Measurements from ENCODE around the gene GTF3A.
"Not testable (repeated sequence)": the region's sequence is repeated elsewhere in the genome, so short reads cannot be mapped to it uniquely, and the experiment has no call there.

The GTF3A gene

DNA sequence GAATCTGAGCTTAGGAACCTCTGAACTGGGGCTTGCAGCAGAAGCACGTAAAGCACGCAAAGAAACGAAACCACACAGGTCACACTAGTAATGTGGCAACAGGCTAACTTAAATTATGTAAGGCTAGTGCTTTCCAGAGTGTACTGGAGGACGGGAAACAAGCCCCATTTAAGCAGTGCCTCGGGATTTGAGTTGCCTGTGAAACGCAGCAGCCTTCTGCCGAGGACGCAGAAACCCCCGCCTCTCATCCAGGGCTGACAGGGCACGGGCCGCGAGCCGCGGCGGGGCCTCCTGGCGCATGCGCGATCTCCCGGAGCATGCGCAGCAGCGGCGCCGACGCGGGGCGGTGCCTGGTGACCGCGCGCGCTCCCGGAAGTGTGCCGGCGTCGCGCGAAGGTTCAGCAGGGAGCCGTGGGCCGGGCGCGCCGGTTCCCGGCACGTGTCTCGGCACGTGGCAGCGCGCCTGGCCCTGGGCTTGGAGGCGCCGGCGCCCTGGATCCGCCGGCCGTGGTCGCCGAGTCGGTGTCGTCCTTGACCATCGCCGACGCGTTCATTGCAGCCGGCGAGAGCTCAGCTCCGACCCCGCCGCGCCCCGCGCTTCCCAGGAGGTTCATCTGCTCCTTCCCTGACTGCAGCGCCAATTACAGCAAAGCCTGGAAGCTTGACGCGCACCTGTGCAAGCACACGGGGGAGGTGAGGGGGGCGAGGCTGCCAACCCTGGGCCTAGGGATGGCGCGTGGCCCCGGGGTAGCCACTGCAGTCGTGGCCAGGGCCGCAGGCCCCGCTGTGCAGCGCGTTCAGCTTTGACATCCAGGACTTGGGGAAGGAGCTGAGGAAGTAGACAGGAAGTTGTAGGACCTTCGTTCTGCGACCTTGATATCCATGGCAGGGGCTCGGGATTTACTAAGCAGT, at the start of gene GTF3A:
Gene GTF3A (plus strand): TSS at position 374 of the 912 bp plus-strand sequence.
- peak; percentile 92 for DNase-seq

GRCh38 chr13:27374650-27375049, 49.8 kb upstream of the GTF3A start:
- peak; percentile 49 for DNase-seq

GRCh38 chr13:27375686-27376326, 48.6 kb upstream of the GTF3A start:
- DNase-seq: peak; percentile 57

GRCh38 chr13:27379126-27379525, 45.3 kb upstream of the GTF3A start:
- DNase-seq: no peak

GRCh38 chr13:27379694-27380641, 44.5 kb upstream of the GTF3A start:
- peak; percentile 64 for DNase-seq

DNA sequence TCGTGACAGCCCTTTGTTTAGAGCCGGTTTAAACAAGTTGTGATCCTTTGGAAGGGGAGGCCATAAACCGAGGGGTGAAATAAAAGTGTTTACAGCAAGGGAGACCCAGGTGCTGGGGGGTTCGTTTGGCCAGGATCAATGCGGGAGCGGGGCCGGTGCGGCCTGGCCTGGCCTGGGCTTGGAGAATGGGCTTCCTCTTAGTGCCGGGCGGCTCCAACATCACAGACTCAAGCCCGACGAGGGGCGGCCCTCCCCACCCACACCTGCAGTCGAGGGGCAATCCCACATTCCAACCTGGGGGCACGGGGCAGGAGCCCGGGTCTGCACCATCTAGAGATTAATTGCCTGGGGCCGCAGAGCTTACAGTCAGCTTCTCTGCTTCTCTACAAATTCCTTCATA, 42.8 kb upstream of the GTF3A start:
- DNase-seq: no peak

GRCh38 chr13:27383104-27383921, 41.1 kb upstream of the GTF3A start:
- DNase-seq: no peak

GRCh38 chr13:27384285-27384684, 40.1 kb upstream of the GTF3A start:
- DNase-seq: no peak

DNA sequence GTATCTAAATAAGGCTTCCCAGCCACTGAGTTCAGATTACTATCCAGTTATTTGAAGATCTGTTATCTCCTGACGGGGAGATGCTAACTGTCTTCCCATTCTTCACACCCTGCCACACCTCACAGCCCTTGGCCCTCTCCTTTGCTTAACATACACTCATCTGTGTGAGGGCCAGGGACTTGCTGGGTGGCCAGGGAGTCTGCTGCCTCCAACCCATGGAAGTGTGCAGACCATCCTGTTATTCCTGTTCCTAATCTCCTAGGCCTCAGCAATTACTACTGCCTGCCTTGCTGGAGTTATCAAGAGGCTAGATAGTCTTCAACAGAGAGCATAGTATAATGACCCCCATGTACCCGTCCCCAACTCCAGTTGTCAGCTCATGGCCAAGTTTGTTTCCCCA, 36.2 kb upstream of the GTF3A start:
- no peak for DNase-seq

GRCh38 chr13:27389891-27390290, 34.5 kb upstream of the GTF3A start:
- DNase-seq: no peak

- DNase-seq: no peak
Observed at GRCh38 chr13:27391471-27391870, 32.9 kb upstream of the GTF3A start.

GRCh38 chr13:27393101-27393500, 31.3 kb upstream of the GTF3A start:
- no peak for DNase-seq

DNA sequence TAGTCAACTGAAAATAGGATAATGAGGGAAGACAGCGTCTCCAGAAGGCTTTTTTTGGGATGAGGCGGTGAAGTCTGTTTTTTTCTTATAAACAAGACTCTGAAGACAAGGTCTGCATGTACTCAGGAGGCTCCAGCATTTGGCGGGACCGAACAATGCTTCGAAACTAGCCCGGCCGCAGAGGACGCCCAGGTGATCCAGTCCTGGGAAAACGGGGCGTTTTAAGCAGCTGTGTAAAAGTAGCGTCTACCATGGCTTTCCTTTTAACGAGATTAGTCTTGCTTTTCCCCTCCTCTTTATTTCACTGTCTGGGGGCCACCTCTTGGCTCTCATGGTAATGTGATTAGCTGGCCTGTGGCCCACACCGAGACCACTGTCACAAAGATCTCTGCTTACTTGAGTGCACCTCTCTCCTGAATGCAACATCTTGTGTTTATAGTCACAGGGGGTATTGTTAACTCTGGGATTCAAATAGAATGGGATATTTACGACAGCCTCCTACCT, 29.4 kb upstream of the GTF3A start:
- DNase-seq: no peak

DNA sequence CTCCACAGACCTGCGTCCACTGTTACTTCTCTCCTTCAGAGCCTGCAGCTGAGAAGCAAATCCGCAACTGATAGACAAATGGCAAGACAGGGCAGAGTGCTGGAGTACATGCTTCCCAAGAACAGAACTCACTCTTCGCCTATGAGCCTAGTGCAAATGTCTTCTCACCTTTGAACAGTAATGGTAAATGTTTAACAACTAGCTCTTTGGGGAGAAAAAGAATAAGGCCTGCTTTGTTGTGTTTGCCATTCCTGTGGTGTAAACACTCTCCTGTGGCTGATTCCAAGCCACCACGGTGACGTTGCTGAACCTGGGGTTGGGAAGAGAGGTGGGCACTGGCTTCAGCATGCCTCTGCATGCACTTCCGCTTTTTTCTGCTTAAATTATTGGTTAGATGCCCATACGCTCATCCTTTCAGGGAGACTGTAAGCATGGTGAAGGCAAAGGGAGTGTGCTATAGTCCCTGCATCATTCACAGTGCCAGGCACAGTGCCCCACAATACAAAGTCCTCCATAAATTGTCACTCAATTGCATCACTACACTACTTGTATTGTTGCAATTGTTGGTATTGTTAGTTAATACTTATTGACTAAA, 28.1 kb upstream of the GTF3A start:
- DNase-seq: no peak

- no peak for DNase-seq
Observed at GRCh38 chr13:27398360-27398759, 26.1 kb upstream of the GTF3A start.

- DNase-seq: not testable (repeated sequence)
Observed at GRCh38 chr13:27400405-27400804, 24.0 kb upstream of the GTF3A start.

GRCh38 chr13:27401210-27401609, 23.2 kb upstream of the GTF3A start:
- no peak for DNase-seq

GRCh38 chr13:27403203-27403678, 21.2 kb upstream of the GTF3A start:
- no peak for DNase-seq

GRCh38 chr13:27403727-27404385, 20.6 kb upstream of the GTF3A start:
- no peak for DNase-seq

GRCh38 chr13:27404680-27405079, 19.7 kb upstream of the GTF3A start:
- DNase-seq: no peak
